Neutrophil (primary cell): ENCODE results near the gene XPO5.

Experiments used
- H3K27ac ChIP-seq: fragments of 200-600 bp; sonication (generic); 2 replicates; pipeline ENCODE4 v1.5.1; 2016; ENCODE audit warnings: mild to moderate bottlenecking, moderate library complexity
- H3K27me3 ChIP-seq: fragments of 200-600 bp; sonication (generic); 2 replicates; pipeline ENCODE4 v1.6.0; 2016; ENCODE audit warnings: mild to moderate bottlenecking
- H3K36me3 ChIP-seq: fragments of 200-600 bp; sonication (generic); 2 replicates; pipeline ENCODE4 v1.5.1; 2017
- H3K4me1 ChIP-seq, 2 experiments: fragments of 200-600 bp in 1 of 2; sonication (generic) in 1 of 2; 1 replicate in 1 of 2; 2 replicates in 1 of 2; pipeline versions ENCODE4 v1.5.1 to v1.6.1; 2013 to 2016; ENCODE audit warnings: low read depth in 1 of 2, low read length in 1 of 2, mild to moderate bottlenecking in 1 of 2, moderate library complexity in 1 of 2; ENCODE audit not compliant: control insufficient read depth in 1 of 2, insufficient read depth in 1 of 2
- H3K4me3 ChIP-seq, 2 experiments: fragments of 200-600 bp in 1 of 2; sonication (generic) in 1 of 2; 1 replicate in 1 of 2; 2 replicates in 1 of 2; pipeline ENCODE4 v1.5.1; 2013 to 2016; ENCODE audit warnings: low read depth in 1 of 2, low read length in 1 of 2, mild to moderate bottlenecking in 1 of 2, moderate library complexity in 1 of 2
- H3K9me3 ChIP-seq: fragments of 200-600 bp; sonication (generic); 2 replicates; pipeline ENCODE4 v1.5.1; 2016
- TF ChIP-seq, protein P1 (sequence below): fragments of 200-600 bp; sonication (generic); IDR thresholded peaks from 2 replicates; pipeline ENCODE4 v1.5.1; 2016; ENCODE audit warnings: antibody characterized with exemption

XPO5 gene

DNA sequence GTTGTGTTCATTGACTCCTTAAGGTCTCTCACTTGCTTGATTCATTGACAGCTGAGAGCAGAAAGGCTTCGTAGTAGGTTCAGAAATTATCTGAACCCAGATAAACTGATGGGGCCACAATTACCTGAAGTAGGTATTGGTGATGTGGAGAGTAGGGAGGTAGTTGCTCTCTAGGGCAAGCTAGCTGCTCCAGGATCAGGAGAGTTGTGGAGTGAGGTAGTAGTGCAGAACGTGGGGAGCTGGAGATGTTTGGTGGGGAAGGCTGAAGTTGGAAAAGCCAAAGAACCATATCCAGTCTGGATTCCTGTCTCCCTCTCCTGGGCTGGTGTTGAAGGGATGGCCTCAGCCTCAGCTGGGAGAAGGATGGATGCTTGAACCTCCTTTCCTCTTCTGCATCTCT, 82.6 kb downstream of the XPO5 start:
- no peak overlapping the region for H3K4me3 ChIP-seq
- H3K27ac ChIP-seq = no peak overlapping the region
- H3K36me3 ChIP-seq = peaks cover 32% of the 10 kb centered on the region
- H3K4me1 ChIP-seq = peaks cover 8 to 10% of the 10 kb centered on the region in 2 experiments
- no peaks in the 10 kb centered on the region for H3K9me3 ChIP-seq
- TF ChIP-seq, protein P1, sequence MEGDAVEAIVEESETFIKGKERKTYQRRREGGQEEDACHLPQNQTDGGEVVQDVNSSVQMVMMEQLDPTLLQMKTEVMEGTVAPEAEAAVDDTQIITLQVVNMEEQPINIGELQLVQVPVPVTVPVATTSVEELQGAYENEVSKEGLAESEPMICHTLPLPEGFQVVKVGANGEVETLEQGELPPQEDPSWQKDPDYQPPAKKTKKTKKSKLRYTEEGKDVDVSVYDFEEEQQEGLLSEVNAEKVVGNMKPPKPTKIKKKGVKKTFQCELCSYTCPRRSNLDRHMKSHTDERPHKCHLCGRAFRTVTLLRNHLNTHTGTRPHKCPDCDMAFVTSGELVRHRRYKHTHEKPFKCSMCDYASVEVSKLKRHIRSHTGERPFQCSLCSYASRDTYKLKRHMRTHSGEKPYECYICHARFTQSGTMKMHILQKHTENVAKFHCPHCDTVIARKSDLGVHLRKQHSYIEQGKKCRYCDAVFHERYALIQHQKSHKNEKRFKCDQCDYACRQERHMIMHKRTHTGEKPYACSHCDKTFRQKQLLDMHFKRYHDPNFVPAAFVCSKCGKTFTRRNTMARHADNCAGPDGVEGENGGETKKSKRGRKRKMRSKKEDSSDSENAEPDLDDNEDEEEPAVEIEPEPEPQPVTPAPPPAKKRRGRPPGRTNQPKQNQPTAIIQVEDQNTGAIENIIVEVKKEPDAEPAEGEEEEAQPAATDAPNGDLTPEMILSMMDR = no peak
- no peaks in the 10 kb centered on the region for H3K27me3 ChIP-seq

DNA sequence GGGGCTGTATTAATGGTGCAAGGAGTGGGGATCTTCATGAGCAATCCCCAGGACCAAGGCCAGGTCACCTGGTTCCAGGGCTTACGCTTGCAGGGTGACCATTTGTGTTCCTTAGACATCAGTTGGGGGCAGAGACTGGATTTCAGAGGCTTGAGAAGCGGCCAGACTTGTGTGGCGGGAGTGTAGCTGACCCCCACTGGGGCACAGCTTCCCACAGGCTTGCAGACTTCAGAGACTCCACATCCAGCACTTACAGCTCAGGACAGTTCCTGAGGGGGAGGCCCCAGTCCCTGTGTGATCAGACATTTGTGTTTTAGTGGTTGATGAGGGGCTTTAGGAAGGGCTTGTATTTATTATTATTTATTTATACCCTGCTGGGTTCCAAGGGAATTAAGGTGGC, 83.2 kb downstream of the XPO5 start:
- no peaks in the 10 kb centered on the region for H3K9me3 ChIP-seq
- peaks cover 8 to 10% of the 10 kb centered on the region in 2 experiments for H3K4me1 ChIP-seq
- H3K27me3 ChIP-seq = no peaks in the 10 kb centered on the region
- H3K27ac ChIP-seq = no peak overlapping the region
- peaks cover 26% of the 10 kb centered on the region for H3K36me3 ChIP-seq
- TF ChIP-seq, protein P1 = no peak
- H3K4me3 ChIP-seq = no peak overlapping the region

DNA sequence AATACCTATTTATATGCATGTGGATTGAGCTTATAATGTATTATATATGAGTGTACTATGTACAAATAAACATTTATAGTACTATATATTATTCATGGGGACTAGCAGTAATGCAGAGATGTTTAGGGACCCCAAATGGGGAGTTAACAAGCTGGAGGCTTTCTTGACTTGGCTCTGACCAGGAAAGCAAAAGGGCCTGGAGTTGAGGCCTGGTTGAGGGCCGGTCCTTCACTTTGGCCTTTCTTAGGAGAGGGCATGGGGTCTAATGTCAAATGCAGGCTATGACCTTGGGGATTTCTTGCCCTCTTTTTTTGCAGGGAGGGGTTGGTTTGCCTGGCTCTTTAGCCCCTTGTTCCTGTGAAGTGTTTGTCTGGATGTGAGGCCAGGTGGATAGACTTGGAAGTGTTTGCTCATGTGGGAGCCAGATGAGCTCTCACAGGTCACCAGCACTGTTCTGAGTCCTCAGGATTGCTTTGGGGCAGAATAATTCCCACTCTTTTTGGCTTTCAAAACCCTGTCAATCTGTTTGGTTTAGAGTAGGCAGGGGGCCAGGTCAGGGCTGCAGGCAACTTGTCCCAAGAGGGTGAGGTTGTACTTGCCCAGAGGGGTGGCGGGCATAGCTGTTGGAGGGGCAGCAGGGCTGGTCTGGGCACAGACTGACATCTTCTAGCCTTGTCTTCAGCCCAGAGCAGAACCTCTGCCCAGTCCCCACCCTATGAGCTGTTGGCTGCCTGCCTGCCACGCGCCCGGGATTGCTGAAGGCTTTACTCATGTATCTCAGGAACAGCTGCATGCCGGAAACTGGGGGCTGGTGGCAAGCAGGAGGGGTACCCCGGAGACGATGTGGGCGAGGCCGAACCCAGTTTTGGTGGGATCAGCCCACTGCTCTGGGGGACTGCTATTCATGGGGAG, 83.8 kb downstream of the XPO5 start:
- Histone ChIP-seq H3K9me3 (no peaks in the 10 kb centered on the region), H3K4me3 (no peak overlapping the region), H3K36me3 (peaks cover 24% of the 10 kb centered on the region), H3K27me3 (no peaks in the 10 kb centered on the region), H3K27ac (no peak overlapping the region), H3K4me1 (peaks cover 8 to 10% of the 10 kb centered on the region in 2 experiments)
- TF ChIP-seq, protein P1 = no peak

DNA sequence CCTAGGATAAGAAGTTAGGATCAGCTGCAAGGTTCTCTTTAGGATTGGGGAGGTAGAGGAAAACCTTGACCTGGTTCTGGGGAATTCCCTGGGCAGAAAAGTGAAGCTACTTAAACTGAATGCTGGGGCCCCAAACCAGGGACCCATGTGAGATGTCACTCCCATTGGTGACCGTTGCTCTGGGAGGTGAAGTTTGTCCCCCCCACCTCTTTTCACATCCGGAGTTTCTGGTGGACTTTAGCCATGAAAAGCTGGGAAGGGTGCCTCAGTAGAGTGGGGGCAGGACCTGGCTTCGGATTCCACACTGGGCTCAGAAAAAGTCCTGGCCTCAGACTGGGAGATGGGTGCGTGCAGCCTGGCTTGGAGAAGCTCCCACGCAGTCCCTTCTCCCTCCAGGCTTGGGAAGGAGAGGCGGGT, 85.3 kb downstream of the XPO5 start:
- Histone ChIP-seq H3K4me3 (no peak overlapping the region), H3K27ac (no peak overlapping the region), H3K4me1 (peaks cover 6 to 8% of the 10 kb centered on the region in 2 experiments)

DNA sequence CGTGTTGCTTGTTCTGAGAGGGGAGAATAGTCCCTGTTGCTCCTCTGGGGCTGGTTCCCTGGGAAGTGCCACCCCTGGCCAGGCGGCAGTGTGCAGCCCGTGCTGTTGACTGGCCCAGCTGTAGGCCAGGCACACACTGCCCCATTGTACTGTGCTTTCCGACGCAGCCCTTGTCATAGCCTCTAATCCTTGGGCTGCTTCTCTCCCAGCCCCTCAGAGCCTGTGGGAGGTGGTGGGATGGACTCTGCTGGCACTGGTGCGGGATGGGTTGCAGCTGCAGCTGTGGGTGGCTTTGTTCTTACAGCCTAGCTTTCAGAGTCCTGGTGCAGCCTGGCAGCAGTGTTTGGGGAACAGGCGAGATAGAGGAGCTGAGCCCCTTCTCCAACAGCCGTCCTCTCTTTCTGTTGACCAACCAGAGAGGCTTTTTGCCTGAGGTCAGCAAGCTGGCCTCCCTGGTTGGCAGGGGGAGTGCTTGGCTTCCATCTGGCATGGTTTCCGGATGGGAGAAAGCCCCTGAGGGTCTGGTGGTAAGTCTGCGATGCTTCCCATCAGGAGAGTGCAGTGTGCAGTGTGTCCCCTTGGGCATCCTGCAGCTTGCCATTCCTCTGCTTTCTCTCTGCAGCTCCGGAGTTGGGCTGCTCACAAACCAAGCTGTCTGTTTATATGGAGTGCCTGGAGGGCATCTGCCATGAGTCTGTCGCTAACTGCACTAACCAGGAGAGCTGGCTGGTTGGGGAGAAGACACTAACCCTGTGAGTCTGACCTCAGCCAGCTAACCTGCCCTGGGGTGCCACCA, 86.4 kb downstream of the XPO5 start:
- TF ChIP-seq, protein P1 = no peak
- H3K27ac ChIP-seq = no peak overlapping the region
- peaks cover 15% of the 10 kb centered on the region for H3K36me3 ChIP-seq
- no peak overlapping the region for H3K4me3 ChIP-seq
- H3K9me3 ChIP-seq = no peaks in the 10 kb centered on the region
- no peaks in the 10 kb centered on the region for H3K27me3 ChIP-seq
- no peaks in the 10 kb centered on the region for H3K4me1 ChIP-seq

More for the DNA sequence above, 85.3 kb downstream of the XPO5 start:
- TF ChIP-seq, protein P1 = no peak
- H3K9me3 ChIP-seq = no peaks in the 10 kb centered on the region
- no peaks in the 10 kb centered on the region for H3K27me3 ChIP-seq
- H3K36me3 ChIP-seq = peaks cover 15% of the 10 kb centered on the region
